NCI-H128 (cell line): Measurements from ENCODE around the gene DCHS2.

Experiments
- DNase-seq: peaks from one replicate; lab custom pipeline; 2025; ENCODE audit not compliant: unreplicated experiment; lab: John Stamatoyannopoulos, UW

DCHS2 gene

GRCh38 chr4:154489558-154490233, 1.9 kb downstream of the DCHS2 start:
- DNase-seq = no peak

GRCh38 chr4:154487145-154487544, 4.5 kb downstream of the DCHS2 start:
- no peak for DNase-seq

GRCh38 chr4:154485127-154485773, 6.3 kb downstream of the DCHS2 start:
- DNase-seq = no peak

GRCh38 chr4:154478547-154478946, 13.1 kb downstream of the DCHS2 start:
- DNase-seq = no peak

GRCh38 chr4:154478128-154478527, 13.5 kb downstream of the DCHS2 start:
- no peak for DNase-seq

GRCh38 chr4:154476232-154476631, 15.4 kb downstream of the DCHS2 start:
- no peak for DNase-seq

- DNase-seq = no peak
These were observed 15.8 kb downstream of the DCHS2 start for GRCh38 chr4:154475820-154476219.

GRCh38 chr4:154473497-154473896, 18.1 kb downstream of the DCHS2 start:
- DNase-seq = no peak

GRCh38 chr4:154472858-154473257, 18.7 kb downstream of the DCHS2 start:
- DNase-seq = no peak

GRCh38 chr4:154471526-154472331, 19.9 kb downstream of the DCHS2 start:
- DNase-seq = no peak

- DNase-seq = no peak
These were observed 20.6 kb downstream of the DCHS2 start for GRCh38 chr4:154471032-154471431.

GRCh38 chr4:154467886-154468285, 23.7 kb downstream of the DCHS2 start:
- no peak for DNase-seq

- no peak for DNase-seq
These were observed 25.3 kb downstream of the DCHS2 start for GRCh38 chr4:154466336-154466735.

- DNase-seq = no peak
These were observed 26.5 kb downstream of the DCHS2 start for GRCh38 chr4:154465085-154465484.

GRCh38 chr4:154464654-154465053, 26.9 kb downstream of the DCHS2 start:
- DNase-seq = no peak

- DNase-seq = no peak
These were observed 29.4 kb downstream of the DCHS2 start for GRCh38 chr4:154462081-154462810.

GRCh38 chr4:154457471-154457870, 34.1 kb downstream of the DCHS2 start:
- no peak for DNase-seq

GRCh38 chr4:154456889-154457288, 34.7 kb downstream of the DCHS2 start:
- no peak for DNase-seq

GRCh38 chr4:154456240-154456639, 35.4 kb downstream of the DCHS2 start:
- no peak for DNase-seq

GRCh38 chr4:154455111-154455510, 36.5 kb downstream of the DCHS2 start:
- no peak for DNase-seq

GRCh38 chr4:154454710-154455109, 36.9 kb downstream of the DCHS2 start:
- DNase-seq = no peak
